Uterus (tissue), 2 donors: ENCODE data around the gene FREM1.

Experiments
- CTCF ChIP-seq, 4 experiments: fragments of 200-600 bp in 2 of 4; fragments of 450-650 bp in 2 of 4; sonication (generic) in 2 of 4; IDR thresholded peaks; one replicate each; pipeline ENCODE4 v1.5.1; 2016 to 2019; ENCODE audit warnings: antibody characterized with exemption in 4 of 4, mild to moderate bottlenecking in 2 of 4, moderate library complexity in 1 of 4
- POLR2A ChIP-seq, 2 donors: fragments of 450-650 bp; IDR thresholded peaks; one replicate each; pipeline ENCODE4 v1.6.1; 2016; ENCODE audit warnings: antibody characterized with exemption in 2 of 2, mild to moderate bottlenecking in 1 of 2, moderate library complexity in 1 of 2

GRCh38 chr9:14780251-14780650, 130.0 kb downstream of the FREM1 start:
- no peak for TF ChIP-seq CTCF (IDR thresholded peaks at IDR 0.05)
- TF ChIP-seq POLR2A (IDR thresholded peaks at IDR 0.05), result no peak
